Measurements from ENCODE around the gene TMEM178B.
"Not testable (repeated sequence)": the region's sequence is repeated elsewhere in the genome, so short reads cannot be mapped to it uniquely, and the experiment has no call there.

TMEM178B gene

DNA sequence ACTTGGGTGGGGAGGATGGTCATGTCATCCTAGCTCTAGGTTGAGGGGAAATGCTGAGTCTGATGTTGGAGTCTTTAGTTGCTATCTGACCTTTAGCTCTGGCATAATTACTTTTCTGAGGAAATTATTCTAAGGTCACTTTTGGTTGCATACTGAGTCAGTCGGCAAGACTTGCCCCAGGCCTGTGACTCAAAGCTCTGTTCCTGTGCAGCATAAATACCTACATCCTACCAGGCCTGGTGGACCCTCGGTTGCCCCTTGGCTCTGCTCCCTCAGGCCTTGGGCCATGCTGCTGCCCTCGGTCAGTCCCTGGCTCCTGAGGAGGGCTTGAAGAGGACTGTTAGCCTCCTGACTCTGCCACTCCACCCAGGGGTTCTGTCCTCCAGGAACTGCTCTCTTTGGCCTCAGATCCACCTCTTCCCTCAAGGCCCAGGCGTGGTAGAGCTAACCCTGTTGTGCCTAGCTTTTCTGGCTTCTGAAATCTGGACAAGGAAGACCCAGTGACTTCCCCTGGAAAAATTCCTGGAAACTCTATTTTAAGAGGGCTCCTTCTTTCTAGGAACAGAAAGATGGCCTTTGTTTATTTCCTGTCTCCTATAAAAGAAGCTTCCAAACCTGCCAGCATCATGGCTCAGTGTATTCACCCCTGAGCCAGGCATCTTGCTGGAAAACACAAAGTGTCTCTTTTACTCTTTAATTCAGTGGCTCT lies 71.2 kb downstream of the TMEM178B start:
- DNase-seq: no peak

DNA sequence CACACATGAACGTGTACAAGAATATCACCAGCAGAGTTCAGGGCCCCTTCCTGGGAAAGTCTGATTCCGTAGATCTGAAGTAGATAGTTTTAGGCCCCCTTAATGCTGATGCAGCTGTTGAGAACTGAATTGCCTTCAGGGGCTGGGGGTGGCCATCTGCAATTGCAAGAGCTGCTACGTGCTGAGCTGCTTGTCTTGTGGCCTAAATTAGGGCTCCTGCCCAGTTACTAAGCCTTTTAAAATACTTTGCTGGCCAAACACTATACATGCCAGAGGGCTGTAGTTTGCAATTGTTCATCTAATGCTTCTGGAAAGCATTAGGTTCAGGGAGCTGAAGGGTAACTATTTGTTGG lies 71.7 kb downstream of the TMEM178B start:
- DNase-seq: no peak

DNA sequence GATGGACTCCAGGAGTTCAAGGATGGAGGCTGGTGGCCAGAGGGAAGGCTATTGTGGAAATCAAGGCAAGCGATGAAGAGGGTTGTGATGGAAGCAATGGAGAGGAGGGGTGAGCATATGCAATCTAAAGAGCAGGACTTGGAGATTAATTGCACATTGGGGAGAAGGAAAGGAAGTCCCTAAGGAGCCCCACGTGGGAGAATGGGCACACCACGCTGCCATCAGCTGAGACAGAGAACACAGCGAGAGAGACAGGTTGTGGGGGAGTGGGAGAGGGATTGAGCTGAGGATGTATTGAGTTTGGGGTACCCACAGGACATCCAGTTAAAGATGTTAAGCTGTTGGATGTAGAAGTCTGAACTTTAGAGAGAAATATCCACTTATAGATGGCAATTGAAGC lies 73.6 kb downstream of the TMEM178B start:
- no peak for DNase-seq

DNA sequence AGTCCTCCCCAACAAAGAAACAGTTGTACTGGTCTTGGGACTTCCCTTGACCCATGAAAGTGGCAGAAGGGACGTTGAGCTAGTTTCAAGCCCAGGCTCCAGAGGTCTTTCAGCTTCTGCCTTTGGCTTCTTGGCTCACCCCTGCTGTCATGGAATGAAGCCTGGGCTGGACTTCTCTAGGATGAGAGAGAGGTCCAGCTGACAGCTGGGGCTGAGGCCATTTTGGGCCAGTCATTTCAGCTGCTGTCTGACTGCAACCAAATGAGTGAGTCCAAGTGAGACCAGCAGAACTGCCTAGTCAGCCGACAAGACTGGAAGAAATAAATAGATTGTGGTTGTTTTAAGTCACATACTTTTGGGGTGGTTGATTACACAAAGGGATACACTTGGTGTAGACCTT lies 76.6 kb downstream of the TMEM178B start:
- no peak for DNase-seq

DNA sequence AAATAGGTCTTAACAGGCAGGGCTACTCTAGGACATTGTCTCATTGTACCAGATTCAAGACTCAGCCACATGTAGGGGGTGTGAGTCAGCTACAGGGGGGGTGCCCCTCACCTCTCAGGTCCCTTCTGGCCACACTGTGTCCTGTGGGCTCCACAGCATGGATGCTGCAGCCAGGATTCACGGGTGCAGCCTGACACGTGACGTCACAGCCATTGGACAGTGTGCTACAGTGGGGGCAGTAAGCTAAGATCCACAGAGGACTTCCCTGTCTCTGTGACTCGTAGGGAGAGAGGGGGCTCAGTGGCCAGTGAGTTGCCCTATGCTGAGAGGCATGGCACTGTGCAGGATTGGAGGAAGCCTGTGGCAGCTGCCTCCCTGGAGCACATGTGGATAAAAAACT lies 77.9 kb downstream of the TMEM178B start:
- no peak for DNase-seq

DNA sequence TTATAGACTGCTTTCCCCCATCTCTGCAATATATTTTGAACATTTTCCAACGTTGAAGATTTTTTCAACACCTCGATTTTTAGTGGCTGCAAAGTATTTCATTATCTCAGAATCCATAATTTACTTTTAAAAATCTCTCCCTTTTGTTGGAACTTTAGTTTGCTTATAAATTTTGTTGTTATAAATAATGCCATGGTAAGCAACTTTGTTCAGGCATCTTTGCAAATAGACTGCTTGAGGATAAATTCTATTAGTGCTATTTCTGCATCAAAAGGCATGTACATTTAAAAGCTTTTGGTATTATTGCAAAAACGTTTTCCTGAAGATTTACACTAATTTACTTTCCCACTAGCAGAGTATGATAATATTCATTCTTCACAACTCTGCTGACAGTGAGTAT lies 79.4 kb downstream of the TMEM178B start:
- no peak for DNase-seq

DNA sequence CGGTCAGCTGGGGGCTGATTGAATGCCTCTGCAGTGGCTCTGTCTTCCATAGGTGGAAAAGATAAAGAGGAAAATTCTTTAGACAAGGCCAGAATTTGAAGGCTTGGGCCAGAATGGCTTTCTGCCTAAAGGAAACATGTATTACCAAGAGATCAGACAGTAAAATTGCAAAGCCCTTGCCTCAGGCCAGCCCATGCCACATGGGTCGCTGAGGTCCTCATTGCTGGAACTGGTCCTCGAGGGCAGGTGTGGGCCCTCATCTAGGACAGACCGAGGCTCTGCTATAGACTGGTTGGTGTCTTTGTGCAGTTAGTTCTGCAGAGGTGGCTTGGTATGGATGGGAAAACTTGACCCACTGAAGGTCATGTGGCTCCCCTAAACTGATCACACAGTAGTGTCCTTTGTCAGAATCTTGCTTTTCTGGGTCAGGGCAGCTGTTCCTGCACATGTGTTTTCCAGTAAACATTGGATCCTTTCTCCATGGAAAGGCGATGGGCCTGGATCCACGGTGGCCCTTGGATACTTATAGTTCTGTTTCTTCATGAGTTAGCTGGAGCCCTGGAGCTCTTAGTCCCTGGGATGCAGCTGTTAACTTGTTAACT lies 80.4 kb downstream of the TMEM178B start:
- DNase-seq: no peak

DNA sequence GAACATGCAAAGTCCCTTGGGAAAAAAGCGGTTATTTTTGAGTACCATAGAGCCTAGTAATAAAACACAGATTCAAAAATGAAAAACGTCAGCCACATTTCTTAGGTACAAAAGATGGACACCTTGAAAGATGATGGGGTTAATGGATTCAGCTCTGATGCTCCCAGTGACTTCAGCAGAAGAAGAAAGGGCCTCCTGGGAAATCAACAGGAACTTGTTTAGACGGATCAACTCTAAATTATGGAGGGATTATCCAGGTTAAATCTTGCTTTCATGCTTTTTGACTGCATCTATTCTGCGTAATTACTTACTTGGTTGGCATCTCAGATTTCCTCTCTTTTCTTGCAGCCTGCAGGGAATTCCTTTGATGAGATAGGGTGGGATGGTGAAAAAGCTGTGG lies 82.5 kb downstream of the TMEM178B start:
- DNase-seq: no peak

DNA sequence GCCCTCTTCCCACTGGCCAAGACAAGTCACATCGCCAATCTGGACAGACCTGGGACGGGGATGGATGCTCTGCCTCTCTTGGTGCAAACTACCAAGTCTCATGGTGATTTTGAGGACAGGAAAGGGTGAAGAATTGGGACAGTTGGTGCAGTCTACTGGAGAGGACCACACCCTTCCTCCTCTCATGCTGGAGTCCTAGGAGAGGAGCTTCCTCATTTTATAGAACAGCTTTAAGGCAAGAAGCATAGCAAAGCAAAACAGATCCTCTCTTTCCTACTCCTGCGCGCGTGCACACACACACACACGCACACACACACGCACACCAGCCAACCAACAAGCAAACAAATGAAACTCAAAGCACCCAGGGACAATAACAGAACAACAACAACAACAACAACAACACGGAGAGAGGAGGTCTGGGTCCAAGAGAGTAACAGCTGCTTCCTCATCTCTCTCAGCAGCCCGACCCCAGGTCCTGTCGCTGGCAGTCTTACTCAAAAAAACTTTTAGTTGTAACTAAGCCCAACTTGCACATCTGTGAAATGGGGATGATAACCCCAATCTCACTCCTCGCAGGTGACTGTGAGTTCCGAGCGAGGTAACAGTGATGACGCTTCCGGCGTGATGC lies 83.4 kb downstream of the TMEM178B start:
- DNase-seq: no peak

DNA sequence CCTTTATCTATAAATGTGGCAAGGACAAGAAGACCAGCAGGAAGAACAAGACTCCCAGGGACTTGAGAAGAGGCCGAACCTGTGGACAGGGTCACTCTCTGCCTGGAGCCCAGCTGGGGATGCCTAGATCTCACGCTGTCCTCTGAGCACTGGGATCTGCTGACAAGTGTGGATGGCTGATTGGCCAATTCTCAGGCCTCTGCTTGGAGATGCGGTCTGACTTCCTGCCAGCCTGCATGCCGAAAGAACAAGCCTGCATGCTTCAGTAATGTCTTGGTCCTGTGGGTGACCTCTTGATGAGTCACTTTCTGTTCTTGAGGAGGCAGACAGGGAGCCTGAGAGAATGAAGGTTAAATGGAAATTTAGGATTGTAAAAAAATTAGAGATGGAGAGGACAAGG lies 84.7 kb downstream of the TMEM178B start:
- no peak for DNase-seq

DNA sequence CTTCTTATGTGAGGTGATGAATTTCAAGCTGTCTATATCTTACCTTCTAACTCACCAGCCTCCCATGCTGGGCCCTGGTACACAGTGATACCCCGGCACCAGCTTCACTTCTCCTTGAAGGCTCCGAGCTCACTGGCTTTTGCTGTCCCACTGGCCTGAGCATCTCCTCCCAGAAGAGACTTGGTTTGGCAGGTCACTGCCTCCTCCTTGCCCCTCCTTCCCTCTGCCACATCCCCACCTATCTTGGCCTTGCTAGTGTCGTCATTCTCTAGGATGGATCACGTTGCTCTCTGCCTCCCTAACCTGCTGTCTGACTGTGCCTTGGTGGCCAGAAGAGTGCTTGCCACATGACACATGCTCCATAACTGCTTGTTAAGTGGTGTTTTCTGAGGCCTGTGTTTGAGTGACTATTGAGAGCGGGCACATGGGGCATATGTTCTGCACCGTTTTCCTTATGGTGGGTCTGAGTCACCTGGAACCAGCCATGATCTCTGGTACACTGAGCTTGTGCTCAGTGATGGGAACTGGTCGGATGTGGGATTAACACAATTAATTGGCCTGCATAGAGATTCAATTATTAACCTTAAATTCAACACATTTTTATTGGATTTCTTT lies 86.5 kb downstream of the TMEM178B start:
- no peak for DNase-seq

DNA sequence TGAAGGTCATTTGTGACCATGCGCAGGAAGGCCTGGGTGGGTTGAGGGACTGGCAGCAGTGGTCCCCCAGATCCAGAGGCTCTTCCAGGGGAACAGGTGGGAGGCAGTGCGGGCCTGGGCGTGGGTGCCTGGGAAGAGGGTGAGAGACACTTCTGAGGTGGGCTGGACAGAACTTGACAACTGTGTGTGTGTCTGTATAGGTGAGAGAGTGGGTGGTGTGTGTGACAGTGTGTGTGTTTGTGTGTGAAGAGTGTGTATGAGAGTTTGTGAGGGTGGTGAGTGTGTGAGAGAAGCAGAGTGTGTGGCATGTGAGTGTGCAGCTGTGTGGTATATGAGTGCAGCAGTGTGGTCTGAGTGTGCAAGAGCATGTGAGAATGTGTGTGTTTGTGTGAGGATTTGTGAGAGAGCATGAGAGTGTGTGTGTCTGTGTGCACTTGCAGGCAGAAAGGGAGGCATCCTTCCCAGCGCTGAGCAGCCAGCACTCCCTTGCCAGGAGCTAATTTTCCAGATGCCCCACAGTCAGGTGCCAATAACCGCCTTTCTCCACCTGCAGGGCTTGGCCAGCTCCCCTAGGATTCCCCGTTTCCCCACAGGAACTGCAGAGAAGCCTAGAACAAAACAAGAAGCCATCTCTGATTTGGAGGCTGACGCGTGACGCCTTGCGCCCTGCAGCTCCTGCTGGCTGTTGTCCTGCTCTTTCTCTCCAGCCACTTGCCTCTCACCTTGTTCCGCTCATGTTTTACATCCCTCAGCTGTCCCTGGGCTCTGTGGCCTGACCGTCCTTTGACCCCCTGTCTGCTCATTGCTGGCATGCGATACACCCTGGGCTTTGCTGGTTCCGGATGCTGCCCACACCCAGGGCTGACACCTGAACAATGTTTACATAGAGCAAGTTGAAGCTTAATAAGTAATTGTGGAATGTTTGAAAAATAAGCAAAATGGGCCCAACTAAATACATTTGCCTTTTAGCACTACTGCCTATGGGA lies 88.0 kb downstream of the TMEM178B start:
- no peak for DNase-seq

DNA sequence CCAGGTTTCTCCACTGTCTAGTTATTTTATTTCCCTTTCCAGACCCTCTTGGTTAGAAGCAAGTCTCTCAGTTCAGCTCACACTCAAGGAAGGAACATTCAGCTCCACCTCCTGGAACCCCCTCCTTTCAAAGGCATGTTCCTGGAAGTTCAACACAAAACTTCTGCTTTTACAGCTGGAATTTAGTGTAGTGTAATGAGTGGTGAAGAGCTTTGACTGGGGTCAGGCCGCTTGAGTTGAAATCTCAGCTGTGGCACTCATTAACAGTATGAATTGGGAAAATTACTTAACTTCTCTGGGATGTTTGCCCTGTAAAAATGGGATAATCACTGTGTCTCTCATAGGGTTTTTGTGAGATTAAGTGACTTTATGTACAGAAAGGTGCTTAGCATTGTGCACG lies 91.7 kb downstream of the TMEM178B start:
- DNase-seq: no peak

DNA sequence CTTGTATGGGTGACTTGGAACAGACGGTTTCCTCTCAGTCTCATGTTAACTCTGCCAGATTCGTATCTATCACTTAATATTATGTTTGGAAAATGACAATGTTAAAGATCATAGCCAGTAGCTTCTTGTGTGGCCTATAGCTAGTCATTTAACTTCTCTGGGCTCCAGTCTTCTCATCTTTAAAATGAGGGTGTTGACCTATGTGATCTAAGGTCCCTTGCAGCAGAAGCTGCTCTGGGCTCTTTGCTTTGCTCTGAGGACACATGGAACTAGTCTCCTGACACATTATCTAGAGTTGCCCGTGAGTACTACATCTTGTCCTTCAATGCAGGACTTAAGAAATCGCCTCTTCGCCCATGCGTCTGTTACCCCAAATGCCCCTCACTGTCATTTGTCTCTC lies 93.1 kb downstream of the TMEM178B start:
- DNase-seq: no peak

DNA sequence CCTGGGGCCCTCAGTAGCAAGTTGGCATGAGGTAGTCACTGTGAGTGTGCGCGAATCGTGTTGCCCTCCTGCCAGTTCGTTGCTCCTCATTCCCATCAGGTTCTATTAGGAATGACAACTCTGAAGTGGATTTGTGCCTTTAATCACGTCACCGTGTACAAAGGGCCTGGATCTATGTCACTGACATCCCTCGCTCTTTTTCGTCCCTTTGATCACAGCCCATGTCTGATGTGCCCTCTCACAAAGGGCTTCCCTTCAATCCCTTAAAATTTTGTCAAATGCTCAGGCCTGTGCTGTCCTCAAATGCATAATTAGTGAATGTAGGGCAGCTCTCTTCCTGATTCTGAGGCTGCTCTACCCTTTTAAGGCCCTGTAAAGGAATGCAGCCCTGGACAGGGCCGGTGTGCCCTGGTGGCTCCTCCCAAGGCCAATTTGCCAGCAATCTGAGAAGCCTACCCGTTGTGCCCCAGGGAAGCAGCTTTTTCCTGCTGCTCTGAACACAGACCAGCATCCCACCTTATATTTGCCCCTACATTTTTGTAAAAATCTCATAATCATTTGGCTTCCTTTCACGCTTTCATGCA lies 93.6 kb downstream of the TMEM178B start:
- no peak for DNase-seq

DNA sequence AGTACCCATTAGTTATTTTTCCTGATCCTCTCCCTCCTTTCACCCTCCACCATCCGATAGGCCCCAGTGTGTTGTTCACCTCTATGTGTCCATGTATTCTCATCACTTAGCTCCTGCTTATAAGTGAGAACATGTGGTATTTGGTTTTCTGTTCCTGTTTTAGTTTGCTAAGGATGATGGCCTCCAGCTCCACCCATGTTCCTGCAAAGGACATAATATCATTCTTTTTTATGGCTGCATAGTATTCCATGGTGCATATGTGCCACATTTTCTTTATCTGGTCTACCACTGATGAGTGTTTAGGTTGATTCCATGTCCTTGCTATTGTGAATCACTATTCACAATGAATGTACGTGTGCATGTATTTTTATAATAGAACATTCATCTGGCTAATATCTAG lies 95.3 kb downstream of the TMEM178B start:
- not testable (repeated sequence) for DNase-seq

DNA sequence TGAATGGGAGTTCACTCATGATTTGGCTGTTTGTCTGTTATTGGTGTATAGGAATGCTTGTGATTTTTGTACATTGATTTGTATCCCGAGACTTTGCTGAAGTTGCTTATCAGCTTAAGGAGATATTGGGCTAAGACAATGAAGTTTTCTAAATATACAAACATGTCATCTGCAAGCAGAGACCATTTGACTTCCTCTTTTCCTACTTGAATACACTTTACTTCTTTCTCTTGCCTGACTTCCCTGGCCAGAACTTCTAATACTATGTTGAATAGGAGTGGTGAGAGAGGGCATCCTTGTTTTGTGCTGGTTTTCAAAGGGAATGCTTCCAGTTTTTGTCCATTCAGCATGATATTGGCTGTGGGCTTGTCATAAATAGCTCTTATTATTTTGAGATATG lies 101.9 kb downstream of the TMEM178B start:
- not testable (repeated sequence) for DNase-seq

DNA sequence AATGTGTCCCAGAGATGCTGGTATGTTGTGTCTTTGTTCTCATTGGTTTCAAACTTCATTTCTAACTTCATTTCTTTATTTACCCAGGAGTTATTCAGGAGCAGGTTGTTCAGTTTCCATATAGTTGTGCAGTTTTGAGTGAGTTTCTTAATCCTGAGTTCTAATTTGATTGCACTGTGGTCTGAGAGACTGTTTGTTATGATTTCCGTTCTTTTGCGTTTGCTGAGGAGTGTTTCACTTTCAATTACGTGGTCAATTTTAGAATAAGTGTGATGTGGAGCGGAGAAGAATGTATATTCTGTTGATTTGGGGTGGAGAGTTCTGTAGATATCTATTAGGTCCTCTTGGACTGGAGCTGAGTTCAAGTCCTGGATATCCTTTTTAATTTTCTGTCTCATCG lies 103.3 kb downstream of the TMEM178B start:
- DNase-seq: not testable (repeated sequence)

DNA sequence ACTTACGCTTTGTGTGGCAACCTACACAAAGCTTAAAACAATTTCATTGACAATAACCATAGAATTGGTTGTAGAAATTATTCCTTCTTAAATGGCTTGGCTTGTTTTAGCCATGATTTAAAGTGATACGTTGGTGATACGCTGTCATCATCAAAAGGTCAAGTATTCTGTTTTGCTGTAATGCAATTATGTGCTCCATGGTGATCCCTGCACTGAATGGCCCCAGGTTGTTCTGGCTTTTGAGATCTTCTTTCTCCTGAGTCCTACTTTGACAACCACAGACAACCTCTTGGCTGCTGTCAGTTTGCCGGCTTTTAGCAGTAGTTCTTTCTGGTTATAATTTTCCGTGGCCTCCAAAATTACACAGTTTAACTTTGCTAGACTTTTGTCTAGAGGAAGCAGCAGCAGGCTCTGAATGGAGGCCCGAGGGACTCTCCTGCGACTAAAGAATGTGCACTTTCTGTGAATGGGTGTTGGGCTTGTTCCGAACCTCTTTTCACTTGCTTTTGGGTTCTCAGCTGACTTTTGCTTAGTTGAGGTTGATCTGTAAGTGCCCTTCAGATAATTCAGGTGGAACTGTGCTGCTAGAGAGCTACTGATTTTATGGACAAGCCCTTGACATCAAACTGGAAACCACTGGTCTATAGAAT lies 104.7 kb downstream of the TMEM178B start:
- DNase-seq: no peak

DNA sequence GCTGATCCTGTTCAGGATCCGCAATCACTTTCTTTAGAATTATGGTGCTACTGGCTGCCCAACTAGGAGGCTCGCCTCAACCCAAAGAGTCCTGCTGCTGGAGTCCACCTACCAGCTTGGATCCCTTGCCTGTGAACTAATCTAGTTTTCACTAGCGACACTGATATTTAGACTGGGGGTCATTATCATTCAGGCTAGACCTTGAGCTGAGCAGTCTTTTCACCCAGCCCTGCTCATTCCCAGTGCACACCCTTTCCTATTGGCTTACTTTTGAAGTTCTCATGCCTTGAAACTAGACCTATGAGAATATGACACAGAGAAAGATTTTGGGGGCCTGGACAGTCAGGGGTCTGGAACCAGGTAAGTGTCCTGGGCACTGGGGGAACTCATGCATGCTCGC lies 107.9 kb downstream of the TMEM178B start:
- DNase-seq: no peak

DNA sequence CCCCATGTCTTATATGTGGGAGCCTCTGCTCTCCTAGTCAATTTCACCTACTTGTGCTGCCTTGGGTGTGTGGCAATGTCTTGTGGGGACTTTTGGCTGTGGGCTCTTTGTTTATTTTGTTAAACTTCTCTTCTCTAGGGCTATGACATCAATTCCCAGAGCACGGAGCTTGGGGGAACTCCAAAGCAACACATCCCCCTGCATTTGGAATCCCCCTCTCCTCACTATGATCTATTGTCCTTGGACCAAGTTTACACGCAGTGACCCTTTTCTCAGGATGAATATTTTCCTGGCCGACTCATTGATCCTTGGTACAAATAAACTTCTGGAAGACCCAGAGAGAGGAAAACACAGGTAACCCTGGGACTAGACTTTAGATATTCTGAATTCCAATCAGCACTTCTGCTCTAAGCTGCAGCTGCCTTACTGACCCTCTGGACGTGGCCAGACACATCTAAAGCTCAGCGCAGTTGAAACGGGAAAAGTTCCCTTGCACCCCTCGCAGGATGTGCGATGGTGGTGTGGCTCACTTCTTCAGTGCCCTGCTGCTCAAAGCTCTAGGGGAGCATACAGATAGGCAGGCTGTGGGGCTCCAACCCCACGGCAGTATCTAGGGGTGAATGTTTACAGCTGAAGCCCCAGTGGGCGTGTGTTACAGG lies 110.8 kb downstream of the TMEM178B start:
- no peak for DNase-seq
